ENCODE measurements around the gene PRELID3B. TPM values are rescaled to one million over a fixed set of nuclear protein-coding genes. Genes with fewer than 3 reads are reported as not detected.
"Not testable (repeated sequence)": the region's sequence is repeated elsewhere in the genome, so short reads cannot be mapped to it uniquely, and the experiment has no call there.

Gene PRELID3B
- total and polyA plus RNA-seq, 7 donors: 23.2 to 61.2 (median 34.7) TPM

DNA sequence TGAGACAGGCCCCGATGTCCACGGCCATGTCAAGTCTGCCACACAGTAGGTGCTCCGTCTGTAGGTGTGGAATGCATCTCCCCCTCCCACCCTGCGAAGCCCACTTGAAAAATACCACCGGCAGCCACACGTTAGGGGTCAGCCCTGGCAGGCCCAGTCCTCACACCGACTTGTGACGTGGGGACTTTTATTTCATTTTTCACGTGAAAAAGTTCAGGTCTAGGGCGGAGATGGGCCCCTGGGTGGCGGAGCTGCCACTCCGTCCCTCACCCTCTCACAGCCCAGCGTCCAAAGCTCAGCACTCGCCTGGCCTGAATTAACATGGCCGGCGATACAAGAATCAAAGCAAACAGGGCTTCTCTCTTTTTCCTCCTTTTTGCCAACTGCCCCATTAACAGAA is 27.2 kb downstream of the PRELID3B start:
- ATAC-seq (no peak), DNase-seq (no peak)
- H3K4me3 ChIP-seq: no peak overlapping the region
- H3K36me3 ChIP-seq (ENCODE audit: insufficient read depth in 1 of 2, low read depth in 1 of 2): no peaks in the 10 kb centered on the region
- peaks cover 3% of the 10 kb centered on the region for H3K4me1 ChIP-seq
- H3K9me3 ChIP-seq: no peaks in the 10 kb centered on the region
- TF ChIP-seq, protein P1, sequence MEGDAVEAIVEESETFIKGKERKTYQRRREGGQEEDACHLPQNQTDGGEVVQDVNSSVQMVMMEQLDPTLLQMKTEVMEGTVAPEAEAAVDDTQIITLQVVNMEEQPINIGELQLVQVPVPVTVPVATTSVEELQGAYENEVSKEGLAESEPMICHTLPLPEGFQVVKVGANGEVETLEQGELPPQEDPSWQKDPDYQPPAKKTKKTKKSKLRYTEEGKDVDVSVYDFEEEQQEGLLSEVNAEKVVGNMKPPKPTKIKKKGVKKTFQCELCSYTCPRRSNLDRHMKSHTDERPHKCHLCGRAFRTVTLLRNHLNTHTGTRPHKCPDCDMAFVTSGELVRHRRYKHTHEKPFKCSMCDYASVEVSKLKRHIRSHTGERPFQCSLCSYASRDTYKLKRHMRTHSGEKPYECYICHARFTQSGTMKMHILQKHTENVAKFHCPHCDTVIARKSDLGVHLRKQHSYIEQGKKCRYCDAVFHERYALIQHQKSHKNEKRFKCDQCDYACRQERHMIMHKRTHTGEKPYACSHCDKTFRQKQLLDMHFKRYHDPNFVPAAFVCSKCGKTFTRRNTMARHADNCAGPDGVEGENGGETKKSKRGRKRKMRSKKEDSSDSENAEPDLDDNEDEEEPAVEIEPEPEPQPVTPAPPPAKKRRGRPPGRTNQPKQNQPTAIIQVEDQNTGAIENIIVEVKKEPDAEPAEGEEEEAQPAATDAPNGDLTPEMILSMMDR (IDR thresholded peaks at IDR 0.05): no peak
- intact Hi-C loops (cut with DNase I): no loop called here
- H3K27me3 ChIP-seq (ENCODE audit: insufficient read depth in 3 of 3, low read length in 2 of 3): no peaks in the 10 kb centered on the region
- no peak overlapping the region for H3K27ac ChIP-seq
- WGBS, 3 donors: 90 to 93% (median 91%) methylated on average over 16 of the region's 16 CpGs

GRCh38 chr20:59014680-59015389 is 27.8 kb downstream of the PRELID3B start:
- TF ChIP-seq, protein P1 (IDR thresholded peaks at IDR 0.05): no peak
- WGBS, 3 donors: 90 to 93% (median 90%) methylated on average over 17 of the region's 17 CpGs
- Histone ChIP-seq H3K36me3 (ENCODE audit: insufficient read depth in 1 of 2, low read depth in 1 of 2) (no peaks in the 10 kb centered on the region), H3K27ac (no peak overlapping the region), H3K9me3 (no peaks in the 10 kb centered on the region), H3K4me1 (peaks cover 3% of the 10 kb centered on the region), H3K4me3 (no peak overlapping the region), H3K27me3 (ENCODE audit: insufficient read depth in 3 of 3, low read length in 2 of 3) (no peaks in the 10 kb centered on the region)
- no peak for DNase-seq
- no peak for ATAC-seq
- intact Hi-C loops (cut with DNase I): no loop called here

DNA sequence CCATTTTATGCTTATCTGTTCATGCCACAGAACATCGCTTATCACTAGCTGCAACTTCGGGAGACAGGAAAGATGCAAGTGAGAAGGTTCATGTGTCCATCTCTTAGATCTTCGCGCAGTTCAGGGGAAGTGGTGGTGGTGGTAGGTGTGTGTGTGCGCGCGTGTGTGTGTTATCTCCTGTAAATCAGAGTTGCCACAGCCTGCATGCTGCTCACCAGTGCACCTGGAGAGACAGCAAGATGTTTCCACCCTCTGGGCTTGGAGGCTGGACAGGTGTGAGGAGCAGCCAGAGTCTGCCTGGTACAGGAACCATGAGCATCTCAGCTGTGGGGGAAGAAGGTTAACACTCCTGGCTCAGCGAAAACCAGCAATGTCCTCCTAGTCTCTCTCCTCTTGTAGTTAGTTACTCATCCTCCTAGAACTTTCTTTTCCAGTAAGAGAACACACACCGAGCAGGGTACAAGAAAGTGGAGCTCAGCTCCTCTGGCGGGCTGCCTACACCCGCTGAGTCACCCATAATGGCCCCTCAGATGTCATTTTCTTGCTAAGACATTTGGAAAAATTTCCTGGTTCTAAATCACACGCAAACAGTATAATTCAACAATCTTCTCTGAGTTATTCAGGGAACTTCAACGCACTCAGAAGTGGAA is 28.5 kb downstream of the PRELID3B start:
- Histone ChIP-seq H3K27me3 (ENCODE audit: insufficient read depth in 3 of 3, low read length in 2 of 3) (no peaks in the 10 kb centered on the region), H3K36me3 (ENCODE audit: insufficient read depth in 1 of 2, low read depth in 1 of 2) (no peaks in the 10 kb centered on the region), H3K27ac (no peak overlapping the region), H3K9me3 (no peaks in the 10 kb centered on the region), H3K4me3 (no peak overlapping the region), H3K4me1 (peaks cover 3% of the 10 kb centered on the region)
- intact Hi-C loops (cut with DNase I): no loop called here
- 77 to 89% (median 82%) methylated on average over 13 of the region's 13 CpGs for WGBS, 3 donors
- ATAC-seq: no peak
- DNase-seq: no peak
- TF ChIP-seq, protein P1 (IDR thresholded peaks at IDR 0.05): no peak

- DNase-seq (no peak), ATAC-seq (no peak)
- WGBS, 3 donors: 85 to 87% (median 86%) methylated on average over 16 to 17 of the region's 17 CpGs
- Histone ChIP-seq H3K36me3 (ENCODE audit: insufficient read depth in 1 of 2, low read depth in 1 of 2) (no peaks in the 10 kb centered on the region), H3K4me1 (peaks cover 3% of the 10 kb centered on the region), H3K4me3 (no peak overlapping the region), H3K27me3 (ENCODE audit: insufficient read depth in 3 of 3, low read length in 2 of 3) (no peaks in the 10 kb centered on the region), H3K9me3 (no peaks in the 10 kb centered on the region), H3K27ac (no peak overlapping the region)
- TF ChIP-seq, protein P1 (IDR thresholded peaks at IDR 0.05): no peak
- intact Hi-C loops (cut with DNase I): no loop called here
Measured at GRCh38 chr20:59013031-59013951, 29.3 kb downstream of the PRELID3B start.

DNA sequence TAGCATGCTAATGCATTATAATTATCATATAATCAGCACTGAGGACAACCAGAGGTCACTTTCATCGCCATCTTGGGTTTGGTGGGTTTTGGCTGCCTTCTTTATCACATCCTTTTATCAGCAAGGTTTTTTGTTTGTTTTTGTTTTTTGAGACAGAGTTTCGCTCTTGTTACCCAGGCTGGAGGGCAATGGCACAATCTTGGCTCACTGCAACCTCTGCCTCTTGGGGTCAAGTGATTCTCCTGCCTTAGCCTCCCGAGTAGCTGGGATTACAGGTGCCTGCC is 30.8 kb downstream of the PRELID3B start:
- H3K36me3 ChIP-seq (ENCODE audit: insufficient read depth in 1 of 2, low read depth in 1 of 2); intact Hi-C loops (cut with DNase I); ATAC-seq; H3K4me3 ChIP-seq; H3K4me1 ChIP-seq; H3K27ac ChIP-seq; H3K27me3 ChIP-seq (ENCODE audit: insufficient read depth in 3 of 3, low read length in 2 of 3); DNase-seq; H3K9me3 ChIP-seq: not testable (repeated sequence)
- WGBS, 3 donors: 86 to 95% (median 89%) methylated on average over 3 of the region's 3 CpGs
